B cell (primary cell): ENCODE data around the gene CXCL8. TPM values are rescaled to one million over a fixed set of nuclear protein-coding genes. Genes with fewer than 3 reads are reported as not detected.

Source experiments
- ATAC-seq: fragments of 200-7000 bp; cut with Tn5 transposase; one replicate; pipeline ENCODE4 v1.10.0; 2021; ENCODE audit warnings: low read depth, mild to moderate bottlenecking, moderate number of reproducible peaks, moderate library complexity
- CTCF ChIA-PET: fragments of 350-600 bp; sonication (Branson Sonifier 250); formaldehyde crosslinking; loops from one replicate; lab custom pipeline; 2021; ENCODE audit warnings: antibody characterized with exemption, inconsistent platforms; lab: Charles Lee
- POLR2A ChIA-PET: fragments of 350-600 bp; sonication (Branson Sonifier 250); formaldehyde crosslinking; loops from one replicate; lab custom pipeline; 2021; ENCODE audit warnings: antibody characterized with exemption; lab: Charles Lee
- DNase-seq: peaks from one replicate; pipeline ENCODE4 v3.0.0; 2013
- H2AFZ ChIP-seq: 2 replicates; pipeline ENCODE4 v1.6.1; 2012; ENCODE audit warnings: mild to moderate bottlenecking, low read depth, low read length; ENCODE audit not compliant: insufficient read depth, poor library complexity, severe bottlenecking
- H3K27ac ChIP-seq, 2 donors: 1 replicate in 1 of 2; 2 replicates in 1 of 2; pipeline ENCODE4 v1.5.1; 2012 to 2013; ENCODE audit warnings: low read length in 2 of 2, mild to moderate bottlenecking in 2 of 2, moderate library complexity in 1 of 2
- H3K27me3 ChIP-seq, 4 experiments: fragments of 200-600 bp in 1 of 4; sonication (generic) in 1 of 4; replicated peaks in 1 of 4; 1 replicate in 2 of 4; 2 replicates in 2 of 4; pipeline versions ENCODE4 v1.6.1 to v1.7.0; 2013 to 2016; ENCODE audit warnings: low read length in 3 of 4, mild to moderate bottlenecking in 2 of 4, mixed read lengths in 1 of 4, moderate library complexity in 1 of 4; ENCODE audit not compliant: insufficient read depth in 4 of 4, control insufficient read depth in 3 of 4; ENCODE audit errors: control extremely low read depth in 1 of 4
- H3K36me3 ChIP-seq, 2 experiments: replicated peaks in 1 of 2; 1 replicate in 1 of 2; 2 replicates in 1 of 2; pipeline versions ENCODE4 v1.6.1 to v1.7.1; 2013; ENCODE audit warnings: low read length in 1 of 2; ENCODE audit not compliant: insufficient read depth in 2 of 2, control insufficient read depth in 1 of 2; ENCODE audit errors: control extremely low read depth in 1 of 2, extremely low read depth in 1 of 2
- H3K4me1 ChIP-seq, 2 donors: fragments of 200-600 bp in 1 of 2; sonication (generic) in 1 of 2; 1 replicate in 1 of 2; 2 replicates in 1 of 2; pipeline versions ENCODE4 v1.5.1 to v1.6.1; 2013 to 2017; ENCODE audit warnings: low read length in 2 of 2; ENCODE audit not compliant: control insufficient read depth in 2 of 2, insufficient read depth in 2 of 2
- H3K4me2 ChIP-seq: replicated peaks from 2 replicates; pipeline ENCODE3; 2012; ENCODE audit warnings: mild to moderate bottlenecking, low read depth, low read length; ENCODE audit not compliant: poor library complexity, severe bottlenecking
- H3K4me3 ChIP-seq, 5 experiments: fragments of 200-600 bp in 1 of 5; sonication (generic) in 1 of 5; 1 replicate in 3 of 5; 2 replicates in 2 of 5; pipeline versions ENCODE4 v1.5.1 to v1.7.0; 2011 to 2016; ENCODE audit warnings: low read length in 4 of 5, mild to moderate bottlenecking in 4 of 5, low read depth in 2 of 5, control low read depth in 1 of 5, moderate library complexity in 1 of 5; ENCODE audit not compliant: insufficient read depth in 1 of 5; ENCODE audit errors: control extremely low read depth in 1 of 5, extremely low read depth in 1 of 5
- H3K79me2 ChIP-seq: fragments of 200-600 bp; sonication (generic); one replicate; pipeline ENCODE4 v1.6.0; 2016; ENCODE audit warnings: low read length; ENCODE audit not compliant: control insufficient read depth, insufficient read depth
- H3K9ac ChIP-seq: fragments of 200-600 bp; sonication (generic); 2 replicates; pipeline ENCODE4 v1.6.1; 2017; ENCODE audit warnings: mild to moderate bottlenecking, low read length, moderate library complexity
- H3K9me3 ChIP-seq, 3 donors: one replicate each; pipeline versions ENCODE4 v1.6.1 to v1.7.1; 2013; ENCODE audit warnings: low read length in 2 of 3; ENCODE audit not compliant: control insufficient read depth in 2 of 3, insufficient read depth in 1 of 3; ENCODE audit errors: control extremely low read depth in 1 of 3
- H4K20me1 ChIP-seq: 2 replicates; pipeline ENCODE4 v1.6.0; 2012; ENCODE audit warnings: mild to moderate bottlenecking, low read length; ENCODE audit not compliant: insufficient read depth, control insufficient read depth, poor library complexity, severe bottlenecking
- H3K27ac Mint-ChIP-seq: one replicate; pipeline ENCODE4 v1.8.0; 2021; ENCODE audit warnings: mixed read lengths
- H3K27me3 Mint-ChIP-seq: one replicate; pipeline ENCODE4 v1.8.0; 2021; ENCODE audit warnings: mixed read lengths
- H3K4me1 Mint-ChIP-seq: one replicate; pipeline ENCODE4 v1.8.0; 2021; ENCODE audit warnings: mixed read lengths
- H3K4me3 Mint-ChIP-seq: one replicate; pipeline ENCODE4 v1.8.0; 2021; ENCODE audit warnings: mixed read lengths
- H3K9me3 Mint-ChIP-seq: one replicate; pipeline ENCODE4 v1.8.0; 2022; ENCODE audit warnings: mixed read lengths; ENCODE audit not compliant: insufficient read depth
- EZH2 ChIP-seq: IDR thresholded peaks from 2 replicates; pipeline ENCODE4 v1.6.1; 2012; ENCODE audit warnings: borderline replicate concordance, low read depth, mild to moderate bottlenecking, moderate library complexity, low read length; ENCODE audit not compliant: insufficient read depth, poor library complexity, severe bottlenecking
- WGBS: methylation state at CpG from one replicate; pipeline ENCODE4 v1.1.5; 2013; ENCODE audit warnings: missing lambda C conversion rate; ENCODE audit not compliant: insufficient coverage; 5-methylcytosine and 5-hydroxymethylcytosine counted together
- intact Hi-C: fragments of 100-400 bp; cut with micrococcal nuclease; formaldehyde crosslinking; loops from one replicate; pipeline ENCODE4 v1.10.0; 2022
- polyA plus RNA-seq: library from polyadenylated mRNA; depleted of rRNA; stranded (reverse); fragments of >200 nt; gene quantifications from 2 replicates; pipeline ENCODE4 v1.2.3, GENCODE V29; 2012
- total RNA-seq, 2 donors: library from RNA; stranded (reverse); fragments of 120-200 nt in 1 of 2; gene quantifications; 1 replicate in 1 of 2; 2 replicates in 1 of 2; pipeline versions ENCODE4 v1.2.3 to v1.2.4, GENCODE V29; 2013 to 2022
- TF ChIP-seq, protein P1 (sequence below): fragments of 200-600 bp; IDR thresholded peaks from one replicate; pipeline ENCODE4 v1.8.0; 2022; ENCODE audit warnings: antibody characterized with exemption, mild to moderate bottlenecking

The CXCL8 gene
- total and polyA plus RNA-seq, 2 donors (not counting 1 experiment from before 2014, with no cell fraction given), result 0.32 to 7.5 TPM

GRCh38 chr4:73698217-73698616, 42.2 kb upstream of the CXCL8 start:
- no peak overlapping the region for H3K27ac ChIP-seq
- no peak overlapping the region for H3K9ac ChIP-seq
- CTCF ChIA-PET, result no interaction called here
- ATAC-seq (no peak), DNase-seq (no peak)
- no peaks in the 10 kb centered on the region for H3K4me1 ChIP-seq
- H3K27me3 ChIP-seq, result no peaks in the 10 kb centered on the region
- Mint-ChIP-seq H3K27ac (no peak overlapping the region), H3K27me3 (peaks cover 13% of the 10 kb centered on the region), H3K4me1 (no peaks in the 10 kb centered on the region), H3K9me3 (no peaks in the 10 kb centered on the region), H3K4me3 (no peak overlapping the region)
- no peaks in the 10 kb centered on the region for H3K79me2 ChIP-seq
- 100% methylated on average over 1 of the region's 2 CpGs for WGBS
- no peak for TF ChIP-seq EZH2
- TF ChIP-seq, protein P1, sequence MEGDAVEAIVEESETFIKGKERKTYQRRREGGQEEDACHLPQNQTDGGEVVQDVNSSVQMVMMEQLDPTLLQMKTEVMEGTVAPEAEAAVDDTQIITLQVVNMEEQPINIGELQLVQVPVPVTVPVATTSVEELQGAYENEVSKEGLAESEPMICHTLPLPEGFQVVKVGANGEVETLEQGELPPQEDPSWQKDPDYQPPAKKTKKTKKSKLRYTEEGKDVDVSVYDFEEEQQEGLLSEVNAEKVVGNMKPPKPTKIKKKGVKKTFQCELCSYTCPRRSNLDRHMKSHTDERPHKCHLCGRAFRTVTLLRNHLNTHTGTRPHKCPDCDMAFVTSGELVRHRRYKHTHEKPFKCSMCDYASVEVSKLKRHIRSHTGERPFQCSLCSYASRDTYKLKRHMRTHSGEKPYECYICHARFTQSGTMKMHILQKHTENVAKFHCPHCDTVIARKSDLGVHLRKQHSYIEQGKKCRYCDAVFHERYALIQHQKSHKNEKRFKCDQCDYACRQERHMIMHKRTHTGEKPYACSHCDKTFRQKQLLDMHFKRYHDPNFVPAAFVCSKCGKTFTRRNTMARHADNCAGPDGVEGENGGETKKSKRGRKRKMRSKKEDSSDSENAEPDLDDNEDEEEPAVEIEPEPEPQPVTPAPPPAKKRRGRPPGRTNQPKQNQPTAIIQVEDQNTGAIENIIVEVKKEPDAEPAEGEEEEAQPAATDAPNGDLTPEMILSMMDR, result no peak
- H2AFZ ChIP-seq, result no peak overlapping the region
- intact Hi-C loops, result no loop called here
- no peak overlapping the region for H3K4me3 ChIP-seq
- H3K36me3 ChIP-seq, result no peaks in the 10 kb centered on the region
- H3K4me2 ChIP-seq, result no peak overlapping the region
- H4K20me1 ChIP-seq, result no peaks in the 10 kb centered on the region
- H3K9me3 ChIP-seq, result no peaks in the 10 kb centered on the region
- POLR2A ChIA-PET, result no interaction called here

DNA sequence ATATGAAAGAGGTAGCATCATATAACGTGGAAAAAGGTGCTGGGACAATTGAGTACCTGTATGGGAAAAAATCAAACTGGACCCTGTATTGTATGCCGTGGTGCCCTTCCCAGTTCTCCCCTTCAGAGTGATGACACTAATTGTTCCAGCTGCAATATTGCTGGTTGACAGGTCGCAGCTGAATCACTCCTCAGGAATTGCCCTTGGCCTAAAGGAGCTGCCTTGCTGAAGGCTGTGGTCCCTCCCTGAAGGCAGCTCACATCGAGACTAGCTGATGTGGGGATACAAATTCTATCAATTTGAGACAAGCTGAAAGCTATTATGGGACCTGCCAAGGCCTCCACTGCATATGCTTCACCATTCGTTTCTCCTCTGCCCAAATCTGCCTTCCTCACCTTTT, 39.3 kb upstream of the CXCL8 start:
- no peak overlapping the region for H3K27ac Mint-ChIP-seq
- H3K9me3 Mint-ChIP-seq, result no peaks in the 10 kb centered on the region
- ATAC-seq, result no peak
- H4K20me1 ChIP-seq, result no peaks in the 10 kb centered on the region
- H3K9me3 ChIP-seq, result no peaks in the 10 kb centered on the region
- no peak overlapping the region for H3K4me2 ChIP-seq
- 93% methylated on average over 3 of the region's 5 CpGs for WGBS
- H2AFZ ChIP-seq, result no peak overlapping the region
- H3K27me3 Mint-ChIP-seq, result peaks cover 19% of the 10 kb centered on the region
- no peaks in the 10 kb centered on the region for H3K36me3 ChIP-seq
- H3K9ac ChIP-seq, result no peak overlapping the region
- DNase-seq, result no peak
- intact Hi-C loops, result no loop called here
- CTCF ChIA-PET, result no interaction called here
- no peaks in the 10 kb centered on the region for H3K27me3 ChIP-seq
- H3K27ac ChIP-seq, result no peak overlapping the region
- POLR2A ChIA-PET, result no interaction called here
- no peak overlapping the region for H3K4me3 ChIP-seq
- H3K79me2 ChIP-seq, result no peaks in the 10 kb centered on the region
- no peaks in the 10 kb centered on the region for H3K4me1 Mint-ChIP-seq
- H3K4me3 Mint-ChIP-seq, result no peak overlapping the region
- no peaks in the 10 kb centered on the region for H3K4me1 ChIP-seq
- TF ChIP-seq EZH2, result no peak
- TF ChIP-seq, protein P1, result no peak
